Mucosa of gallbladder (tissue), 1 donor: ENCODE data around the gene COA1. TPM values are rescaled to one million over a fixed set of nuclear protein-coding genes. Genes with fewer than 3 reads are reported as not detected.
"Not testable (repeated sequence)": the region's sequence is repeated elsewhere in the genome, so short reads cannot be mapped to it uniquely, and the experiment has no call there.

Source experiments
- DNase-seq: peaks from one replicate; pipeline ENCODE4 v3.0.0-alpha.2; 2020; ENCODE audit warnings: low spot score
- total RNA-seq: library from RNA; stranded (reverse); gene quantifications from one replicate; pipeline ENCODE4 v1.2.1, GENCODE V29; 2021
- donor health status: DM: no; HTN: no; CAD: no.

COA1 gene
- total RNA-seq, 1 donor from 2014 or later: 43.6 TPM

- peak; percentile 43 for DNase-seq
Observed at GRCh38 chr7:43758029-43758821, 28.9 kb upstream of the COA1 start, which contains the start of gene BLVRA. BLVRA (plus strand) TSS chr7:43758680; CDS start chr7:43771159, 12,479 bp downstream.

- DNase-seq: peak; percentile 5
Observed at GRCh38 chr7:43757073-43757720, 27.9 kb upstream of the COA1 start.

GRCh38 chr7:43756368-43757072 is 27.2 kb upstream of the COA1 start:
- peak; percentile 10 for DNase-seq

- peak; percentile 8 for DNase-seq
Observed at GRCh38 chr7:43754596-43754995, 25.3 kb upstream of the COA1 start.

GRCh38 chr7:43753843-43754242 is 24.5 kb upstream of the COA1 start:
- no peak for DNase-seq

- DNase-seq: no peak
Observed at GRCh38 chr7:43753271-43753810, 24.0 kb upstream of the COA1 start.

GRCh38 chr7:43752411-43752810 is 23.1 kb upstream of the COA1 start:
- no peak for DNase-seq

- DNase-seq: no peak
Observed at GRCh38 chr7:43750016-43750887, 20.9 kb upstream of the COA1 start.

GRCh38 chr7:43749383-43749940 is 20.1 kb upstream of the COA1 start:
- DNase-seq: no peak

- DNase-seq: no peak
Observed at GRCh38 chr7:43747328-43748105, 18.2 kb upstream of the COA1 start.

GRCh38 chr7:43742692-43743091 is 13.4 kb upstream of the COA1 start:
- DNase-seq: no peak

- DNase-seq: no peak
Observed at GRCh38 chr7:43737467-43738127, 8.3 kb upstream of the COA1 start.

GRCh38 chr7:43735802-43736603 is 6.7 kb upstream of the COA1 start:
- no peak for DNase-seq

- DNase-seq: no peak
Observed at GRCh38 chr7:43735403-43735801, 6.1 kb upstream of the COA1 start.

- not testable (repeated sequence) for DNase-seq
Observed at GRCh38 chr7:43734575-43735332, 5.4 kb upstream of the COA1 start.

- DNase-seq: not testable (repeated sequence)
Observed at GRCh38 chr7:43731494-43731893, 2.2 kb upstream of the COA1 start.

- no peak for DNase-seq
Observed at GRCh38 chr7:43729924-43730248, 563 bp upstream of the COA1 start.

GRCh38 chr7:43727494-43727893 is 1.8 kb downstream of the COA1 start:
- no peak for DNase-seq
